K562 (cell line): ENCODE measurements around the gene NDUFA3. TPM values are rescaled to one million over a fixed set of nuclear protein-coding genes. Genes with fewer than 3 reads are reported as not detected.

Source experiments
- ARNT ChIP-seq, 2 experiments: fragments of 450-650 bp; IDR thresholded peaks; 2 replicates each; pipeline ENCODE4 v1.6.1; 2016; ENCODE audit warnings: mild to moderate bottlenecking in 1 of 2
- FOXM1 ChIP-seq, 2 experiments: fragments of 450-650 bp in 1 of 2; sonication (generic) in 1 of 2; formaldehyde crosslinking in 1 of 2; IDR thresholded peaks; 2 replicates each; pipeline versions ENCODE4 v1.6.1 to v1.9.0; 2017 to 2022; ENCODE audit warnings: low read depth in 2 of 2, mild to moderate bottlenecking in 2 of 2, missing genetic modification reagents in 1 of 2, moderate library complexity in 1 of 2
- KLF1 ChIP-seq: fragments of 450-650 bp; IDR thresholded peaks from 2 replicates; pipeline ENCODE4 v1.6.1; 2016; ENCODE audit warnings: missing genetic modification characterization, missing compliant biosample characterization
- POLR2G ChIP-seq: fragments of 200-400 bp; formaldehyde crosslinking; IDR thresholded peaks from 2 replicates; pipeline ENCODE4 v1.6.1; 2017; ENCODE audit warnings: low read depth, mild to moderate bottlenecking, antibody characterized with exemption, low read length, moderate library complexity
- RBM39 ChIP-seq: fragments of 200-400 bp; formaldehyde crosslinking; optimal IDR thresholded peaks from 2 replicates; pipeline ENCODE3; 2018; ENCODE audit warnings: low read depth, low read length
- SP1 ChIP-seq: sonication (generic); formaldehyde crosslinking; IDR thresholded peaks from 2 replicates; pipeline ENCODE4 v1.8.1; 2022; ENCODE audit warnings: mild to moderate bottlenecking, missing genetic modification reagents
- SP2 ChIP-seq: IDR thresholded peaks from 2 replicates; pipeline ENCODE4 v1.6.1; 2011; ENCODE audit warnings: mild to moderate bottlenecking, low read depth, low read length, moderate library complexity; ENCODE audit not compliant: poor library complexity, severe bottlenecking; ENCODE audit errors: extremely low read depth
- TRIM28 ChIP-seq: fragments of 450-650 bp; IDR thresholded peaks from 2 replicates; pipeline ENCODE4 v1.6.1; 2017
- ZNF408 ChIP-seq: fragments of 250-450 bp; sonication (Bioruptor Pico); IDR thresholded peaks from 2 replicates; pipeline ENCODE4 v1.4.0; 2020; ENCODE audit warnings: low read depth, mild to moderate bottlenecking, moderate library complexity
- ZNF507 ChIP-seq: conservative IDR thresholded peaks from 2 replicates; pipeline ENCODE4 v1.6.1; 2017; ENCODE audit warnings: missing genetic modification characterization, missing compliant biosample characterization
- polyA plus RNA-seq, 8 experiments: library from polyadenylated mRNA; depleted of rRNA in 4 of 8; stranded (reverse) in 5 of 8; unstranded in 3 of 8; fragments of >200 nt; fragmentation: Nextera tagmentation in 2 of 8; fragmentation: Illumina TruSeq in 1 of 8; extraction: Ambion mirVana in 2 of 8; extraction: Trizol in 1 of 8; gene quantifications; 2 replicates each; pipeline versions ENCODE4 v1.2.1 to v1.2.3, GENCODE V29; 2011 to 2014; ENCODE audit warnings: inconsistent platforms in 1 of 8, missing spikeins in 1 of 8
- total RNA-seq, 7 experiments: library from RNA; depleted of rRNA in 6 of 7; stranded (reverse); fragments of >200 nt in 6 of 7; fragmentation: Illumina TruSeq in 2 of 7; extraction: Trizol in 2 of 7; gene quantifications; 2 replicates each; pipeline versions ENCODE4 v1.2.1 to v1.2.3, GENCODE V29; 2011 to 2021; ENCODE audit warnings: low replicate concordance in 1 of 7
- TF ChIP-seq, protein P1 (sequence below), 2 experiments: fragments of 450-650 bp; formaldehyde crosslinking in 1 of 2; IDR thresholded peaks; 2 replicates each; pipeline versions ENCODE4 v1.4.0 to v1.6.1; 2014 to 2020; ENCODE audit warnings: mild to moderate bottlenecking in 2 of 2, borderline replicate concordance in 1 of 2, low read depth in 1 of 2
- TF ChIP-seq, protein P2 (sequence below): sonication (generic); formaldehyde crosslinking; IDR thresholded peaks from 2 replicates; pipeline ENCODE4 v1.8.0; 2022; ENCODE audit warnings: mild to moderate bottlenecking, missing genetic modification reagents
- TF ChIP-seq, protein P3 (sequence below), 2 experiments: fragments of 450-650 bp in 1 of 2; IDR thresholded peaks; 2 replicates each; pipeline ENCODE4 v1.6.1; 2011 to 2017; ENCODE audit warnings: low read depth in 2 of 2, antibody characterized with exemption in 1 of 2, borderline replicate concordance in 1 of 2, low read length in 1 of 2, mild to moderate bottlenecking in 1 of 2, mixed read lengths in 1 of 2; ENCODE audit not compliant: control insufficient read depth in 1 of 2

NDUFA3 gene
- total and polyA plus RNA-seq, 9 of the 15 experiments (the other 6 are each of a cell fraction or from before 2014, with no cell fraction given), result 39.2 to 279 (median 138) TPM

DNA sequence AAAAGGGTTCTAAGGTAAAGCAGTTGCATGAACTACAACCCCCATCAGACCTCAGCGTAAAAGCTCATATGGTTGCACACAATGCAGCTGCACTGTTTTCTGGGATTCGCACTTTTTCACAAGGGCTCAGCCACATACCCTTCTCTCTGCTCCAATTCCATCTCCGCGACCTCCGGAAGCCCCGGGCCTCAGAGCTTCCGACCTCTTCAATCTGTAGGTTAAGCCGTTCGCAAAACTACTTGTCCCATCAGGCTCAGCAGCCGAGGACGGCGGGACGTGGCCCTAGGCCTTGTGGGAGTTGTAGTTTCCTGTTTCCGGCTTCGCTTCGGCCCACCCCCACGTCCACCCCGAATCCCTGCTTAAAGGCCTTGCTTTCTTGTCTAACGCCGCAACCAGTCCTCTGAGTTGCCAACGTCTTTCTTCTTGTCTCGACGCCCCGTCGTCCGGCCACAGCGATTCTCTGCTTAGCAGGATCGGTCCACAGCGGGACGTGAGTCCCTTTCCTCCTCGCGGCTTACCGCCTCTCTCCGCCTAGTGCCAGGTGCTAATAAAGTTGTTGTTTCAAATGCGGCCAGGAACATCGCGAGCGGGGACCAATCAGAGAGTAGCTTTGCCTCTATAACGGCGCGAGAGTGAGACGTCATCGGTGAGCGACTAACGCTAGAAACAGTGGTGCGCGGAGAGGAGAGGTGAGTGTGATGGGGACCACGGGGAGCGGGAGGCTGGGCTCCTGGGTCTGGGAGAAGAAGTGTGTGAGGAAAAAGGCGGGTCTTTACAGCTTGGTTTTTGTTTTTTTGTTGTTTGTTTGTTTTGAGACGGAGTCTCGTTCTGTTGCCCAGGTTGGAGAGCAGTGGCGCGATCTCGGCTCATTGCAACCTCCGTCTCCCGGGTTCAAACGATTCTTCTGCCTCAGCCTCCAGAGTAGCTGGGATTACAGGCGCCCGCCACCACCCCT, 12.7 kb downstream of the NDUFA3 start, which contains the start of the genes PRPF31 and TFPT (continued):
- TF ChIP-seq, protein P1, sequence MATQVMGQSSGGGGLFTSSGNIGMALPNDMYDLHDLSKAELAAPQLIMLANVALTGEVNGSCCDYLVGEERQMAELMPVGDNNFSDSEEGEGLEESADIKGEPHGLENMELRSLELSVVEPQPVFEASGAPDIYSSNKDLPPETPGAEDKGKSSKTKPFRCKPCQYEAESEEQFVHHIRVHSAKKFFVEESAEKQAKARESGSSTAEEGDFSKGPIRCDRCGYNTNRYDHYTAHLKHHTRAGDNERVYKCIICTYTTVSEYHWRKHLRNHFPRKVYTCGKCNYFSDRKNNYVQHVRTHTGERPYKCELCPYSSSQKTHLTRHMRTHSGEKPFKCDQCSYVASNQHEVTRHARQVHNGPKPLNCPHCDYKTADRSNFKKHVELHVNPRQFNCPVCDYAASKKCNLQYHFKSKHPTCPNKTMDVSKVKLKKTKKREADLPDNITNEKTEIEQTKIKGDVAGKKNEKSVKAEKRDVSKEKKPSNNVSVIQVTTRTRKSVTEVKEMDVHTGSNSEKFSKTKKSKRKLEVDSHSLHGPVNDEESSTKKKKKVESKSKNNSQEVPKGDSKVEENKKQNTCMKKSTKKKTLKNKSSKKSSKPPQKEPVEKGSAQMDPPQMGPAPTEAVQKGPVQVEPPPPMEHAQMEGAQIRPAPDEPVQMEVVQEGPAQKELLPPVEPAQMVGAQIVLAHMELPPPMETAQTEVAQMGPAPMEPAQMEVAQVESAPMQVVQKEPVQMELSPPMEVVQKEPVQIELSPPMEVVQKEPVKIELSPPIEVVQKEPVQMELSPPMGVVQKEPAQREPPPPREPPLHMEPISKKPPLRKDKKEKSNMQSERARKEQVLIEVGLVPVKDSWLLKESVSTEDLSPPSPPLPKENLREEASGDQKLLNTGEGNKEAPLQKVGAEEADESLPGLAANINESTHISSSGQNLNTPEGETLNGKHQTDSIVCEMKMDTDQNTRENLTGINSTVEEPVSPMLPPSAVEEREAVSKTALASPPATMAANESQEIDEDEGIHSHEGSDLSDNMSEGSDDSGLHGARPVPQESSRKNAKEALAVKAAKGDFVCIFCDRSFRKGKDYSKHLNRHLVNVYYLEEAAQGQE (IDR thresholded peaks at IDR 0.05; ENCODE audit: borderline replicate concordance), result no peak
- TF ChIP-seq, protein P1 (CRISPR knock-in tag; IDR thresholded peaks at IDR 0.05; ENCODE audit: low read depth), result peak; percentile 77
- TF ChIP-seq, protein P2, sequence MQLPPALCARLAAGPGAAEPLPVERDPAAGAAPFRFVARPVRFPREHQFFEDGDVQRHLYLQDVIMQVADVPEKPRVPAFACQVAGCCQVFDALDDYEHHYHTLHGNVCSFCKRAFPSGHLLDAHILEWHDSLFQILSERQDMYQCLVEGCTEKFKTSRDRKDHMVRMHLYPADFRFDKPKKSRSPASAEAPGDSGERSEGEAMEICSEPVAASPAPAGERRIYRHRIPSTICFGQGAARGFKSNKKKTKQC, result peak; percentile 89
- TF ChIP-seq POLR2G, result peak; percentile 85
- peak in 1 of 2 experiments; percentile 95; a peak in 3 of 4 replicates for TF ChIP-seq ARNT (IDR thresholded peaks at IDR 0.05)
- no peak for TF ChIP-seq ZNF408 (CRISPR knock-in tag)
- no peak for TF ChIP-seq RBM39
- 0 out of 2 replicates have a peak, but pooled peaks have one; percentile 23 for TF ChIP-seq FOXM1 (IDR thresholded peaks at IDR 0.05; ENCODE audit: low read depth)
- TF ChIP-seq FOXM1 (CRISPR knock-in tag; IDR thresholded peaks at IDR 0.05; ENCODE audit: low read depth), result no peak
- TF ChIP-seq, protein P3, sequence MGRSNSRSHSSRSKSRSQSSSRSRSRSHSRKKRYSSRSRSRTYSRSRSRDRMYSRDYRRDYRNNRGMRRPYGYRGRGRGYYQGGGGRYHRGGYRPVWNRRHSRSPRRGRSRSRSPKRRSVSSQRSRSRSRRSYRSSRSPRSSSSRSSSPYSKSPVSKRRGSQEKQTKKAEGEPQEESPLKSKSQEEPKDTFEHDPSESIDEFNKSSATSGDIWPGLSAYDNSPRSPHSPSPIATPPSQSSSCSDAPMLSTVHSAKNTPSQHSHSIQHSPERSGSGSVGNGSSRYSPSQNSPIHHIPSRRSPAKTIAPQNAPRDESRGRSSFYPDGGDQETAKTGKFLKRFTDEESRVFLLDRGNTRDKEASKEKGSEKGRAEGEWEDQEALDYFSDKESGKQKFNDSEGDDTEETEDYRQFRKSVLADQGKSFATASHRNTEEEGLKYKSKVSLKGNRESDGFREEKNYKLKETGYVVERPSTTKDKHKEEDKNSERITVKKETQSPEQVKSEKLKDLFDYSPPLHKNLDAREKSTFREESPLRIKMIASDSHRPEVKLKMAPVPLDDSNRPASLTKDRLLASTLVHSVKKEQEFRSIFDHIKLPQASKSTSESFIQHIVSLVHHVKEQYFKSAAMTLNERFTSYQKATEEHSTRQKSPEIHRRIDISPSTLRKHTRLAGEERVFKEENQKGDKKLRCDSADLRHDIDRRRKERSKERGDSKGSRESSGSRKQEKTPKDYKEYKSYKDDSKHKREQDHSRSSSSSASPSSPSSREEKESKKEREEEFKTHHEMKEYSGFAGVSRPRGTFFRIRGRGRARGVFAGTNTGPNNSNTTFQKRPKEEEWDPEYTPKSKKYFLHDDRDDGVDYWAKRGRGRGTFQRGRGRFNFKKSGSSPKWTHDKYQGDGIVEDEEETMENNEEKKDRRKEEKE (IDR thresholded peaks at IDR 0.05; ENCODE audit: borderline replicate concordance in 1 of 2, control insufficient read depth in 1 of 2, low read depth in 2 of 2, low read length in 1 of 2), result no peak
- no peak for TF ChIP-seq ZNF507
- no peak for TF ChIP-seq SP2
- TF ChIP-seq TRIM28, result peak; percentile 66; the same call in 1 of the 2 replicates
- TF ChIP-seq KLF1, result no peak
- TF ChIP-seq SP1 (CRISPR knock-in tag), result peak; percentile 99
